GM18511 (cell line): ENCODE measurements around the gene MAST2.
"Not testable (repeated sequence)": the region's sequence is repeated elsewhere in the genome, so short reads cannot be mapped to it uniquely, and the experiment has no call there.

Experiments used
- ATAC-seq: cut with Tn5 transposase; IDR thresholded peaks from one replicate; pipeline ENCODE4 v1.9.1; 2021; ENCODE audit warnings: mild to moderate bottlenecking, moderate library complexity; ENCODE audit not compliant: unreplicated experiment

The MAST2 gene

GRCh38 chr1:45930258-45931150, 127.1 kb downstream of the MAST2 start:
- ATAC-seq, result no peak

- ATAC-seq, result not testable (repeated sequence)
These were observed 128.8 kb downstream of the MAST2 start for GRCh38 chr1:45932205-45932604.

GRCh38 chr1:45934947-45935346, 131.5 kb downstream of the MAST2 start:
- no peak for ATAC-seq

GRCh38 chr1:45938029-45938428, 134.6 kb downstream of the MAST2 start:
- no peak for ATAC-seq

GRCh38 chr1:45942411-45942810, 139.0 kb downstream of the MAST2 start:
- ATAC-seq, result no peak

- no peak for ATAC-seq
These were observed 139.8 kb downstream of the MAST2 start for GRCh38 chr1:45943185-45943584.

GRCh38 chr1:45945426-45945825, 142.0 kb downstream of the MAST2 start:
- ATAC-seq, result no peak

- ATAC-seq, result not testable (repeated sequence)
These were observed 146.1 kb downstream of the MAST2 start for GRCh38 chr1:45949462-45949861.

- no peak for ATAC-seq
These were observed 148.7 kb downstream of the MAST2 start for GRCh38 chr1:45952072-45952471.

- ATAC-seq, result no peak
These were observed 150.8 kb downstream of the MAST2 start for GRCh38 chr1:45953934-45954847.

- no peak for ATAC-seq
These were observed 154.3 kb downstream of the MAST2 start for GRCh38 chr1:45957684-45958083.

GRCh38 chr1:45958317-45958716, 154.9 kb downstream of the MAST2 start:
- ATAC-seq, result no peak

GRCh38 chr1:45960930-45961715, 157.7 kb downstream of the MAST2 start:
- no peak for ATAC-seq

GRCh38 chr1:45961936-45962335, 158.5 kb downstream of the MAST2 start:
- not testable (repeated sequence) for ATAC-seq

GRCh38 chr1:45968941-45969666, 165.7 kb downstream of the MAST2 start:
- no peak for ATAC-seq

- no peak for ATAC-seq
These were observed 166.5 kb downstream of the MAST2 start for GRCh38 chr1:45969866-45970265.

- ATAC-seq, result no peak
These were observed 167.9 kb downstream of the MAST2 start for GRCh38 chr1:45971335-45971734.

- no peak for ATAC-seq
These were observed 168.6 kb downstream of the MAST2 start for GRCh38 chr1:45971922-45972531.

GRCh38 chr1:45972621-45973020, 169.2 kb downstream of the MAST2 start:
- ATAC-seq, result no peak

- ATAC-seq, result no peak
These were observed 169.7 kb downstream of the MAST2 start for GRCh38 chr1:45973121-45973520.
